Measurements from ENCODE around the gene GRPEL2. TPM values are rescaled to one million over a fixed set of nuclear protein-coding genes. Genes with fewer than 3 reads are reported as not detected.

Gene GRPEL2
- total RNA-seq, 1 experiment from 2014 or later = 48.9 TPM

- H2AFZ ChIP-seq (ENCODE audit: low read depth, low read length, poor library complexity, severe bottlenecking) = no peak overlapping the region
- ATAC-seq = no peak
- CTCF ChIA-PET = no interaction called here
These were observed 46.2 kb downstream of the GRPEL2 start for GRCh38 chr5:149391524-149391923.

More at GRCh38 chr5:149391524-149391923, 46.2 kb downstream of the GRPEL2 start:
- Histone ChIP-seq H4K20me1 (ENCODE audit: insufficient read depth) (no peaks in the 10 kb centered on the region), H3K9me2 (ENCODE audit: insufficient read depth) (no peaks in the 10 kb centered on the region), H3K9me3 (ENCODE audit: control insufficient read depth in 1 of 2, insufficient read depth in 1 of 2, low read depth in 1 of 2, low read length in 2 of 2) (no peaks in the 10 kb centered on the region), H3K27ac (ENCODE audit: low read depth, low read length) (no peak overlapping the region), H3K4me3 (replicated peaks in 1 of 2; ENCODE audit: low read depth in 1 of 2, low read length in 2 of 2) (no peak overlapping the region), H3K4me1 (ENCODE audit: control insufficient read depth in 1 of 2, insufficient read depth in 2 of 2, low read length in 2 of 2) (peaks cover 0 to 5% of the 10 kb centered on the region in 2 experiments; a peak in 1 of 4 replicates), H3K9ac (ENCODE audit: low read length) (no peak overlapping the region), H3K27me3 (ENCODE audit: insufficient read depth, low read length) (no peaks in the 10 kb centered on the region), H3K36me3 (ENCODE audit: control insufficient read depth in 1 of 2, insufficient read depth in 2 of 2, low read length in 2 of 2) (no peaks in the 10 kb centered on the region), H3K4me2 (ENCODE audit: low read length) (no peak overlapping the region), H3K79me2 (ENCODE audit: insufficient read depth, low read length) (no peaks in the 10 kb centered on the region)
- TF ChIP-seq ATF3 (IDR thresholded peaks at IDR 0.05) (no peak), ELF1 (IDR thresholded peaks at IDR 0.05; ENCODE audit: borderline replicate concordance, low read depth) (no peak), EGR1 (IDR thresholded peaks at IDR 0.05; ENCODE audit: low read depth) (no peak), POLR2A (IDR thresholded peaks at IDR 0.05; ENCODE audit: borderline replicate concordance, extremely low read depth, insufficient read depth, insufficient read length) (no peak), REST (IDR thresholded peaks at IDR 0.05; ENCODE audit: low read depth) (no peak), CTCF (IDR thresholded peaks at IDR 0.05 in 2 of 3, conservative IDR thresholded peaks at IDR 0.05 in 1 of 3; ENCODE audit: borderline replicate concordance in 1 of 3, insufficient read depth in 1 of 3, low read depth in 2 of 3, low read length in 2 of 3) (no peak), EZH2phosphoT487 (IDR thresholded peaks at IDR 0.05; ENCODE audit: borderline replicate concordance) (no peak)
- ChIA-PET RAD21 (ENCODE audit: low non-redundant PET in 1 of 2, low total read pairs in 2 of 2, uncharacterized antibody in 2 of 2, unreplicated experiment in 2 of 2) (no interaction called here), POLR2A (no interaction called here)
- no TSS peak for BruUV-seq (replicated peaks)
- intact Hi-C loops (cut with micrococcal nuclease) = no loop called here
- DNase-seq (ENCODE audit: low read depth, low spot score) = no peak
